Testis (tissue), 2 donors: ENCODE results near the gene GRK4.

Experiments used
- CTCF ChIP-seq, 3 experiments: fragments of 450-650 bp in 2 of 3; fragments of 200-600 bp in 1 of 3; sonication (generic) in 1 of 3; IDR thresholded peaks; one replicate each; pipeline ENCODE4 v1.5.1; 2016 to 2019; ENCODE audit warnings: antibody characterized with exemption in 3 of 3, mild to moderate bottlenecking in 2 of 3, moderate library complexity in 1 of 3
- POLR2A ChIP-seq: fragments of 450-650 bp; IDR thresholded peaks from one replicate; pipeline ENCODE4 v1.6.1; 2017; ENCODE audit warnings: antibody characterized with exemption, mild to moderate bottlenecking, moderate library complexity

GRCh38 chr4:2977211-2978088 is 14.1 kb downstream of the GRK4 start:
- no peak for TF ChIP-seq CTCF (IDR thresholded peaks at IDR 0.05)
- no peak for TF ChIP-seq POLR2A
